ENCODE measurements around the gene ASAP3.

The ASAP3 gene

GRCh38 chr1:23480187-23481025 is 3.6 kb downstream of the ASAP3 start:
- DNase-seq (ENCODE audit: extremely low spot score, insufficient read length, low read depth): no peak
- no peak for FAIRE-seq

- FAIRE-seq (no peak), DNase-seq (ENCODE audit: extremely low spot score, insufficient read length, low read depth) (no peak)
Measured at GRCh38 chr1:23479666-23479941, 4.4 kb downstream of the ASAP3 start.

- FAIRE-seq (no peak), DNase-seq (ENCODE audit: extremely low spot score, insufficient read length, low read depth) (no peak)
Measured at GRCh38 chr1:23478896-23479665, 4.9 kb downstream of the ASAP3 start.

- DNase-seq (ENCODE audit: extremely low spot score, insufficient read length, low read depth): no peak
- no peak for FAIRE-seq
Measured at GRCh38 chr1:23477359-23478144, 6.4 kb downstream of the ASAP3 start.

GRCh38 chr1:23475641-23476040 is 8.3 kb downstream of the ASAP3 start:
- FAIRE-seq (no peak), DNase-seq (ENCODE audit: extremely low spot score, insufficient read length, low read depth) (no peak)

GRCh38 chr1:23475134-23475628 is 8.8 kb downstream of the ASAP3 start:
- FAIRE-seq (no peak), DNase-seq (ENCODE audit: extremely low spot score, insufficient read length, low read depth) (no peak)

- FAIRE-seq (no peak), DNase-seq (ENCODE audit: extremely low spot score, insufficient read length, low read depth) (no peak)
Measured at GRCh38 chr1:23473037-23473800, 10.8 kb downstream of the ASAP3 start.

GRCh38 chr1:23472351-23473036 is 11.5 kb downstream of the ASAP3 start:
- FAIRE-seq (no peak), DNase-seq (ENCODE audit: extremely low spot score, insufficient read length, low read depth) (no peak)

GRCh38 chr1:23471473-23472075 is 12.4 kb downstream of the ASAP3 start:
- DNase-seq (ENCODE audit: extremely low spot score, insufficient read length, low read depth) (no peak), FAIRE-seq (no peak)

GRCh38 chr1:23470282-23471070 is 13.5 kb downstream of the ASAP3 start:
- FAIRE-seq (no peak), DNase-seq (ENCODE audit: extremely low spot score, insufficient read length, low read depth) (no peak)

- no peak for DNase-seq (ENCODE audit: extremely low spot score, insufficient read length, low read depth)
- no peak for FAIRE-seq
Measured at GRCh38 chr1:23469372-23469982, 14.5 kb downstream of the ASAP3 start.

- FAIRE-seq (no peak), DNase-seq (ENCODE audit: extremely low spot score, insufficient read length, low read depth) (no peak)
Measured at GRCh38 chr1:23466423-23466989, 17.5 kb downstream of the ASAP3 start.

- no peak for FAIRE-seq
Measured at GRCh38 chr1:23463286-23463685, 20.7 kb downstream of the ASAP3 start.

GRCh38 chr1:23462766-23463165 is 21.2 kb downstream of the ASAP3 start:
- no peak for DNase-seq (ENCODE audit: extremely low spot score, insufficient read length, low read depth)

More at GRCh38 chr1:23463286-23463685, 20.7 kb downstream of the ASAP3 start:
- no peak for DNase-seq (ENCODE audit: extremely low spot score, insufficient read length, low read depth)

GRCh38 chr1:23461050-23461449 is 22.9 kb downstream of the ASAP3 start:
- no peak for DNase-seq (ENCODE audit: extremely low spot score, insufficient read length, low read depth)
- FAIRE-seq: no peak

More at GRCh38 chr1:23462766-23463165, 21.2 kb downstream of the ASAP3 start:
- no peak for FAIRE-seq

- FAIRE-seq: no peak
- no peak for DNase-seq (ENCODE audit: extremely low spot score, insufficient read length, low read depth)
Measured at GRCh38 chr1:23460519-23460918, 23.5 kb downstream of the ASAP3 start.

- FAIRE-seq (no peak), DNase-seq (ENCODE audit: extremely low spot score, insufficient read length, low read depth) (no peak)
Measured at GRCh38 chr1:23459338-23459757, 24.6 kb downstream of the ASAP3 start.

Measured in GM18507 (cell line).